GM23338 (cell line): Measurements from ENCODE around the gene C1orf74. TPM values are rescaled to one million over a fixed set of nuclear protein-coding genes. Genes with fewer than 3 reads are reported as not detected.

Experiments used
- ATAC-seq: fragments of 200-7000 bp; cut with Tn5 transposase; 3 replicates; pipeline ENCODE4 v1.9.1; 2020
- DNase-seq: peaks from one replicate; pipeline ENCODE4 v3.0.0-alpha.2; 2015; ENCODE audit warnings: low spot score
- H2AFZ ChIP-seq: fragments of 200-600 bp; sonication (generic); 2 replicates; pipeline ENCODE4 v1.8.0; 2016; ENCODE audit warnings: antibody characterized with exemption, mild to moderate bottlenecking, moderate library complexity
- H3F3A ChIP-seq: fragments of 200-600 bp; sonication (generic); replicated peaks from 2 replicates; pipeline ENCODE4 v1.8.0; 2017; ENCODE audit warnings: antibody characterized with exemption, mixed run types, low read depth
- H3K27ac ChIP-seq: fragments of 200-600 bp; sonication (generic); 2 replicates; pipeline ENCODE4 v1.6.1; 2016; ENCODE audit warnings: low read depth
- H3K27me3 ChIP-seq: fragments of 200-600 bp; sonication (generic); 2 replicates; pipeline ENCODE4 v1.8.0; 2016; ENCODE audit warnings: mild to moderate bottlenecking, mixed run types, moderate library complexity; ENCODE audit not compliant: insufficient read depth
- H3K36me3 ChIP-seq: fragments of 200-600 bp; sonication (generic); 2 replicates; pipeline ENCODE4 v1.8.0; 2016; ENCODE audit warnings: mild to moderate bottlenecking; ENCODE audit not compliant: insufficient read depth
- H3K4me1 ChIP-seq: fragments of 200-600 bp; sonication (generic); 2 replicates; pipeline ENCODE4 v1.8.0; 2016; ENCODE audit warnings: mild to moderate bottlenecking, moderate library complexity; ENCODE audit not compliant: insufficient read depth
- H3K4me2 ChIP-seq: fragments of 200-600 bp; sonication (generic); 2 replicates; pipeline ENCODE4 v1.7.1; 2017; ENCODE audit warnings: mixed run types
- H3K4me3 ChIP-seq: fragments of 200-600 bp; sonication (generic); 2 replicates; pipeline ENCODE4 v1.6.1; 2016; ENCODE audit warnings: mixed run types
- H3K79me2 ChIP-seq: fragments of 200-600 bp; sonication (generic); replicated peaks from 2 replicates; pipeline ENCODE4 v1.8.0; 2017; ENCODE audit warnings: mild to moderate bottlenecking; ENCODE audit not compliant: insufficient read depth
- H3K9me2 ChIP-seq: fragments of 200-600 bp; sonication (generic); 2 replicates; pipeline ENCODE4 v1.8.0; 2017; ENCODE audit not compliant: insufficient read depth
- H4K20me1 ChIP-seq: fragments of 200-600 bp; sonication (generic); replicated peaks from 2 replicates; pipeline ENCODE4 v1.8.0; 2017; ENCODE audit warnings: mild to moderate bottlenecking; ENCODE audit not compliant: insufficient read depth
- H3K27ac Mint-ChIP-seq: 2 replicates; pipeline ENCODE4 v1.8.0; 2020; ENCODE audit warnings: inconsistent platforms, mild to moderate bottlenecking, moderate library complexity, mixed read lengths
- H3K27me3 Mint-ChIP-seq: 3 replicates; pipeline ENCODE4 v1.8.0; 2022; ENCODE audit warnings: low read depth, mild to moderate bottlenecking, moderate library complexity, mixed read lengths, inconsistent platforms; ENCODE audit not compliant: insufficient read depth, poor library complexity
- H3K36me3 Mint-ChIP-seq: 3 replicates; pipeline ENCODE4 v1.8.0; 2021; ENCODE audit warnings: low read depth, mild to moderate bottlenecking, inconsistent platforms, moderate library complexity, mixed read lengths
- H3K4me1 Mint-ChIP-seq: 3 replicates; pipeline ENCODE4 v1.8.0; 2020; ENCODE audit warnings: mild to moderate bottlenecking, inconsistent platforms, mixed read lengths
- H3K4me3 Mint-ChIP-seq: 3 replicates; pipeline ENCODE4 v1.8.0; 2021; ENCODE audit warnings: moderate library complexity, mild to moderate bottlenecking, inconsistent platforms, mixed read lengths
- H3K9me3 Mint-ChIP-seq: 3 replicates; pipeline ENCODE4 v1.8.0; 2020; ENCODE audit warnings: moderate library complexity, mild to moderate bottlenecking, inconsistent platforms, mixed read lengths
- CREB1 ChIP-seq: fragments of 250-450 bp; sonication (Bioruptor Pico); IDR thresholded peaks from 2 replicates; pipeline ENCODE4 v1.5.0; 2020; ENCODE audit warnings: low read depth, mild to moderate bottlenecking, moderate library complexity
- EZH2 ChIP-seq: fragments of 200-600 bp; sonication (generic); IDR thresholded peaks from one replicate; pipeline ENCODE4 v1.8.0; 2017; ENCODE audit warnings: antibody characterized with exemption, mild to moderate bottlenecking, low read depth; ENCODE audit not compliant: unreplicated experiment
- EZH2phosphoT487 ChIP-seq: fragments of 200-600 bp; sonication (generic); IDR thresholded peaks from one replicate; pipeline ENCODE4 v1.8.1; 2018; ENCODE audit warnings: antibody characterized with exemption; ENCODE audit not compliant: unreplicated experiment
- JUNB ChIP-seq: IDR thresholded peaks from one replicate; pipeline ENCODE4 v1.6.1; 2016; ENCODE audit warnings: antibody characterized with exemption; ENCODE audit not compliant: unreplicated experiment
- NANOG ChIP-seq: IDR thresholded peaks from 2 replicates; pipeline ENCODE4 v1.6.1; 2016; ENCODE audit warnings: antibody characterized with exemption, borderline replicate concordance
- POLR2AphosphoS5 ChIP-seq: IDR thresholded peaks from 2 replicates; pipeline ENCODE4 v1.6.1; 2016; ENCODE audit warnings: antibody characterized with exemption, low read depth
- STAT1 ChIP-seq: IDR thresholded peaks from one replicate; pipeline ENCODE4 v1.6.1; 2016; ENCODE audit warnings: antibody characterized with exemption; ENCODE audit not compliant: unreplicated experiment
- ZNF114 ChIP-seq: fragments of 250-450 bp; sonication (Bioruptor Pico); IDR thresholded peaks from 2 replicates; pipeline ENCODE4 v1.5.0; 2020; ENCODE audit warnings: mild to moderate bottlenecking, moderate library complexity
- ZNF331 ChIP-seq: fragments of 250-450 bp; sonication (Bioruptor Pico); IDR thresholded peaks from 2 replicates; pipeline ENCODE4 v1.5.0; 2020; ENCODE audit warnings: low read depth, mild to moderate bottlenecking, moderate library complexity
- polyA plus RNA-seq: library from polyadenylated mRNA; unstranded; fragments of >200 nt; fragmentation: Nextera tagmentation; extraction: Ambion mirVana; gene quantifications from 2 replicates; pipeline ENCODE4 v1.2.1, GENCODE V29; 2016
- total RNA-seq: library from RNA; depleted of rRNA; stranded (reverse); fragments of >200 nt; shearing (Covaris generic); gene quantifications from 2 replicates; pipeline ENCODE4 v1.2.3, GENCODE V29; 2014
- TF ChIP-seq, protein P1 (sequence below): IDR thresholded peaks from one replicate; pipeline ENCODE4 v1.6.1; 2018; ENCODE audit warnings: antibody characterized with exemption; ENCODE audit not compliant: unreplicated experiment
- TF ChIP-seq, protein P2 (sequence below): IDR thresholded peaks from 2 replicates; pipeline ENCODE4 v1.6.1; 2016; ENCODE audit warnings: antibody characterized with exemption
- TF ChIP-seq, protein P3 (sequence below): fragments of 250-450 bp; sonication (Bioruptor Pico); IDR thresholded peaks from 2 replicates; pipeline ENCODE4 v1.5.0; 2020; ENCODE audit warnings: mild to moderate bottlenecking, moderate library complexity
- TF ChIP-seq, protein P4 (sequence below), 2 experiments: fragments of 200-600 bp in 1 of 2; sonication (generic) in 1 of 2; conservative IDR thresholded peaks; 2 replicates each; pipeline versions ENCODE4 v1.5.1 to v1.6.1; 2016 to 2017; ENCODE audit warnings: antibody characterized with exemption in 2 of 2, low read depth in 2 of 2, mild to moderate bottlenecking in 2 of 2, moderate library complexity in 1 of 2

C1orf74 gene
- total and polyA plus RNA-seq, 2 experiments from 2014 or later = 2.8 to 3.9 TPM

DNA sequence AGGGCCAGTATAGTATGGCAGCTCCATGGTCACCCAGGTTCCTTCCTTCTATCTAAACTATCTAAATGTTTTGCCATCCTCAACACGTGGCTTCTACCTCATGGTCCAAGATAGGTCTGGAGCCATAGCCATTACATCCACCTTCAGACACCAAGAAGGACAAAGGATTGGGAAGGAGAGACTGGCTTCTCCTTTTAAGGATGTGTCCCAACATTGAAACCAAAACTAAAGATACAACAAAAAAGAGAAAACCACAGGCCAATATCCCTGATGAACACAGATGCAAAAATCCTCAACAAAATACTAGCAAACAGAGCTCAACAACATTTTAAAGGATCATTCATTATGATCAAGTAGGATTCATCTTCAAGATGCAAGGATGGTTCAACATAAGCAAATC lies 54.9 kb downstream of the C1orf74 start:
- H3K36me3 ChIP-seq = no peaks in the 10 kb centered on the region
- Mint-ChIP-seq H3K9me3 (no peaks in the 10 kb centered on the region), H3K27ac (no peak overlapping the region), H3K27me3 (no peaks in the 10 kb centered on the region), H3K4me3 (no peak overlapping the region), H3K36me3 (no peaks in the 10 kb centered on the region), H3K4me1 (no peaks in the 10 kb centered on the region)
- DNase-seq = no peak
- no peaks in the 10 kb centered on the region for H3K9me2 ChIP-seq
- H3F3A ChIP-seq = no peaks in the 10 kb centered on the region
- no peaks in the 10 kb centered on the region for H3K27me3 ChIP-seq
- ATAC-seq = no peak
- no peak overlapping the region for H2AFZ ChIP-seq
- no peak overlapping the region for H3K4me2 ChIP-seq
- H3K4me1 ChIP-seq = no peaks in the 10 kb centered on the region
- H3K4me3 ChIP-seq = no peak overlapping the region
- no peak overlapping the region for H3K27ac ChIP-seq
- TF ChIP-seq JUNB (no peak), ZNF114 (CRISPR knock-in tag) (no peak), STAT1 (no peak), EZH2phosphoT487 (no peak), NANOG (no peak), POLR2AphosphoS5 (no peak), CREB1 (CRISPR knock-in tag) (no peak), EZH2 (no peak), ZNF331 (CRISPR knock-in tag) (no peak)
- TF ChIP-seq, protein P1, sequence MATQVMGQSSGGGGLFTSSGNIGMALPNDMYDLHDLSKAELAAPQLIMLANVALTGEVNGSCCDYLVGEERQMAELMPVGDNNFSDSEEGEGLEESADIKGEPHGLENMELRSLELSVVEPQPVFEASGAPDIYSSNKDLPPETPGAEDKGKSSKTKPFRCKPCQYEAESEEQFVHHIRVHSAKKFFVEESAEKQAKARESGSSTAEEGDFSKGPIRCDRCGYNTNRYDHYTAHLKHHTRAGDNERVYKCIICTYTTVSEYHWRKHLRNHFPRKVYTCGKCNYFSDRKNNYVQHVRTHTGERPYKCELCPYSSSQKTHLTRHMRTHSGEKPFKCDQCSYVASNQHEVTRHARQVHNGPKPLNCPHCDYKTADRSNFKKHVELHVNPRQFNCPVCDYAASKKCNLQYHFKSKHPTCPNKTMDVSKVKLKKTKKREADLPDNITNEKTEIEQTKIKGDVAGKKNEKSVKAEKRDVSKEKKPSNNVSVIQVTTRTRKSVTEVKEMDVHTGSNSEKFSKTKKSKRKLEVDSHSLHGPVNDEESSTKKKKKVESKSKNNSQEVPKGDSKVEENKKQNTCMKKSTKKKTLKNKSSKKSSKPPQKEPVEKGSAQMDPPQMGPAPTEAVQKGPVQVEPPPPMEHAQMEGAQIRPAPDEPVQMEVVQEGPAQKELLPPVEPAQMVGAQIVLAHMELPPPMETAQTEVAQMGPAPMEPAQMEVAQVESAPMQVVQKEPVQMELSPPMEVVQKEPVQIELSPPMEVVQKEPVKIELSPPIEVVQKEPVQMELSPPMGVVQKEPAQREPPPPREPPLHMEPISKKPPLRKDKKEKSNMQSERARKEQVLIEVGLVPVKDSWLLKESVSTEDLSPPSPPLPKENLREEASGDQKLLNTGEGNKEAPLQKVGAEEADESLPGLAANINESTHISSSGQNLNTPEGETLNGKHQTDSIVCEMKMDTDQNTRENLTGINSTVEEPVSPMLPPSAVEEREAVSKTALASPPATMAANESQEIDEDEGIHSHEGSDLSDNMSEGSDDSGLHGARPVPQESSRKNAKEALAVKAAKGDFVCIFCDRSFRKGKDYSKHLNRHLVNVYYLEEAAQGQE = no peak
- TF ChIP-seq, protein P2, sequence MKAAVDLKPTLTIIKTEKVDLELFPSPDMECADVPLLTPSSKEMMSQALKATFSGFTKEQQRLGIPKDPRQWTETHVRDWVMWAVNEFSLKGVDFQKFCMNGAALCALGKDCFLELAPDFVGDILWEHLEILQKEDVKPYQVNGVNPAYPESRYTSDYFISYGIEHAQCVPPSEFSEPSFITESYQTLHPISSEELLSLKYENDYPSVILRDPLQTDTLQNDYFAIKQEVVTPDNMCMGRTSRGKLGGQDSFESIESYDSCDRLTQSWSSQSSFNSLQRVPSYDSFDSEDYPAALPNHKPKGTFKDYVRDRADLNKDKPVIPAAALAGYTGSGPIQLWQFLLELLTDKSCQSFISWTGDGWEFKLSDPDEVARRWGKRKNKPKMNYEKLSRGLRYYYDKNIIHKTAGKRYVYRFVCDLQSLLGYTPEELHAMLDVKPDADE = no peak
- TF ChIP-seq, protein P3, sequence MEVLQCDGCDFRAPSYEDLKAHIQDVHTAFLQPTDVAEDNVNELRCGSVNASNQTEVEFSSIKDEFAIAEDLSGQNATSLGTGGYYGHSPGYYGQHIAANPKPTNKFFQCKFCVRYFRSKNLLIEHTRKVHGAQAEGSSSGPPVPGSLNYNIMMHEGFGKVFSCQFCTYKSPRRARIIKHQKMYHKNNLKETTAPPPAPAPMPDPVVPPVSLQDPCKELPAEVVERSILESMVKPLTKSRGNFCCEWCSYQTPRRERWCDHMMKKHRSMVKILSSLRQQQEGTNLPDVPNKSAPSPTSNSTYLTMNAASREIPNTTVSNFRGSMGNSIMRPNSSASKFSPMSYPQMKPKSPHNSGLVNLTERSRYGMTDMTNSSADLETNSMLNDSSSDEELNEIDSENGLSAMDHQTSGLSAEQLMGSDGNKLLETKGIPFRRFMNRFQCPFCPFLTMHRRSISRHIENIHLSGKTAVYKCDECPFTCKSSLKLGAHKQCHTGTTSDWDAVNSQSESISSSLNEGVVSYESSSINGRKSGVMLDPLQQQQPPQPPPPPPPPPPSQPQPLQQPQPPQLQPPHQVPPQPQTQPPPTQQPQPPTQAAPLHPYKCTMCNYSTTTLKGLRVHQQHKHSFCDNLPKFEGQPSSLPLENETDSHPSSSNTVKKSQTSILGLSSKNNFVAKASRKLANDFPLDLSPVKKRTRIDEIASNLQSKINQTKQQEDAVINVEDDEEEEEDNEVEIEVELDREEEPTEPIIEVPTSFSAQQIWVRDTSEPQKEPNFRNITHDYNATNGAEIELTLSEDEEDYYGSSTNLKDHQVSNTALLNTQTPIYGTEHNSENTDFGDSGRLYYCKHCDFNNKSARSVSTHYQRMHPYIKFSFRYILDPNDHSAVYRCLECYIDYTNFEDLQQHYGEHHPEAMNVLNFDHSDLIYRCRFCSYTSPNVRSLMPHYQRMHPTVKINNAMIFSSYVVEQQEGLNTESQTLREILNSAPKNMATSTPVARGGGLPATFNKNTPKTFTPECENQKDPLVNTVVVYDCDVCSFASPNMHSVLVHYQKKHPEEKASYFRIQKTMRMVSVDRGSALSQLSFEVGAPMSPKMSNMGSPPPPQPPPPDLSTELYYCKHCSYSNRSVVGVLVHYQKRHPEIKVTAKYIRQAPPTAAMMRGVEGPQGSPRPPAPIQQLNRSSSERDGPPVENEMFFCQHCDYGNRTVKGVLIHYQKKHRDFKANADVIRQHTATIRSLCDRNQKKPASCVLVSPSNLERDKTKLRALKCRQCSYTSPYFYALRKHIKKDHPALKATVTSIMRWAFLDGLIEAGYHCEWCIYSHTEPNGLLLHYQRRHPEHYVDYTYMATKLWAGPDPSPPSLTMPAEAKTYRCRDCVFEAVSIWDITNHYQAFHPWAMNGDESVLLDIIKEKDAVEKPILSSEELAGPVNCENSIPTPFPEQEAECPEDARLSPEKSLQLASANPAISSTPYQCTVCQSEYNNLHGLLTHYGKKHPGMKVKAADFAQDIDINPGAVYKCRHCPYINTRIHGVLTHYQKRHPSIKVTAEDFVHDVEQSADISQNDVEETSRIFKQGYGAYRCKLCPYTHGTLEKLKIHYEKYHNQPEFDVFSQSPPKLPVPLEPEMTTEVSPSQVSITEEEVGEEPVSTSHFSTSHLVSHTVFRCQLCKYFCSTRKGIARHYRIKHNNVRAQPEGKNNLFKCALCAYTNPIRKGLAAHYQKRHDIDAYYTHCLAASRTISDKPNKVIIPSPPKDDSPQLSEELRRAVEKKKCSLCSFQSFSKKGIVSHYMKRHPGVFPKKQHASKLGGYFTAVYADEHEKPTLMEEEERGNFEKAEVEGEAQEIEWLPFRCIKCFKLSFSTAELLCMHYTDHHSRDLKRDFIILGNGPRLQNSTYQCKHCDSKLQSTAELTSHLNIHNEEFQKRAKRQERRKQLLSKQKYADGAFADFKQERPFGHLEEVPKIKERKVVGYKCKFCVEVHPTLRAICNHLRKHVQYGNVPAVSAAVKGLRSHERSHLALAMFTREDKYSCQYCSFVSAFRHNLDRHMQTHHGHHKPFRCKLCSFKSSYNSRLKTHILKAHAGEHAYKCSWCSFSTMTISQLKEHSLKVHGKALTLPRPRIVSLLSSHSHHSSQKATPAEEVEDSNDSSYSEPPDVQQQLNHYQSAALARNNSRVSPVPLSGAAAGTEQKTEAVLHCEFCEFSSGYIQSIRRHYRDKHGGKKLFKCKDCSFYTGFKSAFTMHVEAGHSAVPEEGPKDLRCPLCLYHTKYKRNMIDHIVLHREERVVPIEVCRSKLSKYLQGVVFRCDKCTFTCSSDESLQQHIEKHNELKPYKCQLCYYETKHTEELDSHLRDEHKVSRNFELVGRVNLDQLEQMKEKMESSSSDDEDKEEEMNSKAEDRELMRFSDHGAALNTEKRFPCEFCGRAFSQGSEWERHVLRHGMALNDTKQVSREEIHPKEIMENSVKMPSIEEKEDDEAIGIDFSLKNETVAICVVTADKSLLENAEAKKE (CRISPR knock-in tag) = no peak
- TF ChIP-seq, protein P4, sequence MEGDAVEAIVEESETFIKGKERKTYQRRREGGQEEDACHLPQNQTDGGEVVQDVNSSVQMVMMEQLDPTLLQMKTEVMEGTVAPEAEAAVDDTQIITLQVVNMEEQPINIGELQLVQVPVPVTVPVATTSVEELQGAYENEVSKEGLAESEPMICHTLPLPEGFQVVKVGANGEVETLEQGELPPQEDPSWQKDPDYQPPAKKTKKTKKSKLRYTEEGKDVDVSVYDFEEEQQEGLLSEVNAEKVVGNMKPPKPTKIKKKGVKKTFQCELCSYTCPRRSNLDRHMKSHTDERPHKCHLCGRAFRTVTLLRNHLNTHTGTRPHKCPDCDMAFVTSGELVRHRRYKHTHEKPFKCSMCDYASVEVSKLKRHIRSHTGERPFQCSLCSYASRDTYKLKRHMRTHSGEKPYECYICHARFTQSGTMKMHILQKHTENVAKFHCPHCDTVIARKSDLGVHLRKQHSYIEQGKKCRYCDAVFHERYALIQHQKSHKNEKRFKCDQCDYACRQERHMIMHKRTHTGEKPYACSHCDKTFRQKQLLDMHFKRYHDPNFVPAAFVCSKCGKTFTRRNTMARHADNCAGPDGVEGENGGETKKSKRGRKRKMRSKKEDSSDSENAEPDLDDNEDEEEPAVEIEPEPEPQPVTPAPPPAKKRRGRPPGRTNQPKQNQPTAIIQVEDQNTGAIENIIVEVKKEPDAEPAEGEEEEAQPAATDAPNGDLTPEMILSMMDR (conservative IDR thresholded peaks at IDR 0.05; ENCODE audit: low read depth in 2 of 2) = no peak
- no peaks in the 10 kb centered on the region for H4K20me1 ChIP-seq
- H3K79me2 ChIP-seq = no peaks in the 10 kb centered on the region
